NCI-H748 treated with DMSO at 0.1 percent for 48 hours (cell line): ENCODE data around the gene AGO1.

ENCODE experiments used
- DNase-seq: peaks from one replicate; lab custom pipeline; 2025; lab: John Stamatoyannopoulos, UW

AGO1 gene

GRCh38 chr1:35882945-35883634, at the start of gene AGO1:
TSS of gene AGO1 (plus strand) at chr1:35883209. CDS start at chr1:35883422, 213 bp downstream.
- DNase-seq: peak; percentile 43

DNA sequence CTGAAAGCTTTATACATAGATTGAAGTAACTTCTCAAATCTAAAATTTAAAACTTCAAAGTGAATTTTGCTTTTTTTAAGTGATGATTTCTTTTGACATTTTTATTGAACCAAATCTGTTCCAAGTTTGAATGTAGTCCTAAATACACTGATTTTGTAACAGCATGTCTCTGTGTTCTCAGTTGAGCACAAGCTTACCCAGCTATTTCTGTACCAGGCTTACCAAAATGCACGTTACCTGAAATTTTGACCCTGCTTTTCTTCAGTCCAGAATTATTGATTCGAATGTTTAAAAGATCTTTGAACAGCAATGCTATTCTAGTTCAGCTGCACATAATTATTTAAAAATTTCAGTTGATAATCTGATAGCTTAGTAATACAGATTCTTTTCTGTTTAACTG, 49.6 kb upstream of the AGO1 start:
- DNase-seq: no peak

DNA sequence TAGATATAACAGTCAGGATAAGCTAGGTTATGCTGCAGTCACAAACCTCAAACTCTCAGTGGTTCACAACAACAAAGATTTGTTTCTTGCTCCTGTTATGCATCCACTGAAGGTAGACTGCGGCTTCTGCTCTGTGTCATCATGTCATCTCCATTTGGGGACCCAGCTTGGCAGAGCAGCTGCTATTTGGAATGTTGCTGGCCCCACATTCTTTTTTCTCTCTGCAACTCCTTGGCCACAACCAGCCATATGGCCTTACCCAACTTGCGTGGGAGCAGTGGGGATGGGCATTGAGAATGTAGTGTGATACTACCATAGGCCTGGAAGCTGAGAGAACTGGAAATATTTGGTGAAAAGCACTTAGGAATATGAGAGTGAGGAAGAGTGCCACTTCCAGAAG, 48.8 kb upstream of the AGO1 start:
- DNase-seq: no peak

DNA sequence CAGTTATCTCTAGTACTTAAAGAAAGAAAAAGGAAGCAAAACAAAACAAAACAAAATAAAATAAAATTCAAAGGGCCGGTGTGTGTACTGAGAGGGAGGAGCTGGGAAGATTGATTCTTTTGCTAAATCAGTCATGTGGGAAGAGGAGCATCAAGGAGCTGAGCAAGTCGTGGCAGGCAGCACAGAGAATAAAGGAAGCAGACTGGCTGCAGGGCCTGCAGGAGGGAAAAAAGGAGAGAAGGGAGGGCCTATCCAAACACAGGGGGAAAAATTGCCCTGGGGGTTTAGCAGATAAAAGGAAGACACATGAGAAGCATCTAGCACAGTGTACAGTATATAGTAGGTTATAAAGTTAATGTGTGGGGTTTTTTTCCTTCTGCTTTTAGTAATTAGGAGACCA, 47.6 kb upstream of the AGO1 start:
- no peak for DNase-seq

DNA sequence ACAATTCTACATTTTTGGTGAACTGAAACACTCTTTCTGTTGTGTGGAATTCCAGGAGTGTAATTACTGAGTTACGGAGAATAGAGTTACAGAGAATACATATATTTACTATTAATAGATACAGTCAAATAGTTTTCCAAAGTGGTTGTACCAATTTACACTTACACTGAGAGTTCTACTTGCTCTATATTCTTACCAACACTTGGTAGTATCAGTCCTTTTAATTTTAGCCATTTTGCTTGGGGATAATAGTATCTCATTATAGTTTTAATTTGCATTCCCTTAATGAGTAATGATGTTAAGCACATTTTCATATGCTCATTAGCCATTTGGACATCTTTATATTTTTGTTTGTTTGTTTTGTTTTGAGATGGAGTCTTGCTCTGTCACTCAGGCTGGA, 46.3 kb upstream of the AGO1 start:
- no peak for DNase-seq

- no peak for DNase-seq
Measured at GRCh38 chr1:35838693-35839245, 44.2 kb upstream of the AGO1 start.

GRCh38 chr1:35844826-35845225, 38.2 kb upstream of the AGO1 start:
- no peak for DNase-seq

GRCh38 chr1:35845766-35846165, 37.2 kb upstream of the AGO1 start:
- DNase-seq: no peak

DNA sequence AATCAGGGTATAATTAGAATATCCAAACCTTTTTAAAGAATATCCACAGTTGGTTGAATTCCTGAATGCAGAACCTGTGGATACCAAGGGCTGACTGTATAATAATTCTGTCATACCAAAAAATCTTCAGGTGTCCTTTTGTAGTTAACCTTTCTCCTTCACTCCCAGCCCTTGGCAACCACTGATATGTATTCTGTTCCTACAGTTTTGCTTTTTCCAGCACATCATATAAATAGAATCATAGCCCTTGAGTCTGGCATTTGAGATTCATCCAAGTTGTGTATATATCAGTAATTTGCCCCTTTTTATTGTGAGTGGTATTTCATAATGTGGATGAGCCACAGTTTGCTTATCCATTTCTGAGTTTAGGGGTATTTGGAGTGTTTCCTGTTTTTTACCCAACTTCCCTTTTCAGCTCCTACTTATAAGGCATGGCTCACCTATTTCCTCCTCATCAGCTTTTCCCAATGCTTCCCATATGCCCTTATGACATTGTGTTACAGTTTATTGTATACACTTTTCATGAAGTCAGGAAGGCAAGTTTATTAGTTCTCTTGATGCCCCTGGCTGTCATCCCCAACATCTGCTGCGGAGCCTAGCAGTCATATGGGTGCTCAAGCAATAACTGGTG, 35.0 kb upstream of the AGO1 start:
- no peak for DNase-seq

GRCh38 chr1:35850051-35850450, 33.0 kb upstream of the AGO1 start:
- DNase-seq: no peak

DNA sequence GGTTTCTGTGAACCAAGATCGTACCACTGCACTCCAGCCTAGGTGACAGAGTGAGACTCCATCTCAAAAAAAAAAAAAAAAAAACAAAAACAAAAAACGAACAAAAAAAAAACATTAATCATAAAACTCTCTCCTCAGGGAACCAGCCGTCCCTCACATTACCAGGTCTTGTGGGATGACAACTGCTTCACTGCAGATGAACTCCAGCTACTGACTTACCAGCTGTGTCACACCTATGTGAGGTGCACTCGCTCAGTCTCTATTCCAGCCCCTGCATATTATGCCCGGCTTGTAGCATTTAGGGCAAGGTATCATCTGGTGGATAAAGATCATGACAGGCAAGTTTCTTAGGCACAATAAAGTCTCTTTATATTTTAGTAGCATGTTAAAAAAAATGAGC, 32.3 kb upstream of the AGO1 start:
- DNase-seq: no peak

- DNase-seq: no peak
Measured at GRCh38 chr1:35851132-35851869, 31.7 kb upstream of the AGO1 start.

- no peak for DNase-seq
Measured at GRCh38 chr1:35852241-35852640, 30.8 kb upstream of the AGO1 start.

DNA sequence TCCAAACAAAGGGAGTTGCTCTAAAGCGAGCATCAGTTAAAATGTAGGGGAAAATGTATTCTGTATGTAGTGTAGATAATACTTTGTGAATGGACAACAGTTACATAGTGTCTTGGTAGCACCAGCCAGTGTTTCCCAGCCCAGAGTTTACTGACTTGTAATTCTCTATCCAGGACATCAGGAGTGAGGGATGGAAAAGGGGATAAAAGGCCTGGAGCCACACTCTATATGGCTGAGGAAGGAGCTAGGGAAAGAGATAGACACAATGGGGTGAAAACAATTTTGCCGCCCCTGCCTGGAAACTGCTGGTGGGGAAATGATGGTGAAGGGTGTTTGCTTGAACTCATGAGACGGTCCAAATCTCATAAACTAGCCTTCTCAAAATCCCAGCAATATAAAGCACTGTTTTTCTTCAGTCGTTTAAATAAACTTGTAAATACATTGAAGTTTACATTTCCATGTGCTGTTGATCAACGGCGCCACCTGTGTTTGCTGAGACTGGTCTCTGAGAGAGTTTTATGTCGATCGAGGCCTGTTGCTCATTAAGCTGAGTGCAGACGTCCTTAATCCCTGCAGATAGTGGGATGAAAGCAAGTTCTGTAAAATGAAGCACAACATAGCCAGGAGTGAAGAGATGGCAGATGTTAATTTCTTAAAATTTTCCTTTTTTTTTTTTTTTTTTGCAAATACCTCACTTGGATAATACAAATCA, 27.9 kb upstream of the AGO1 start:
- no peak for DNase-seq

DNA sequence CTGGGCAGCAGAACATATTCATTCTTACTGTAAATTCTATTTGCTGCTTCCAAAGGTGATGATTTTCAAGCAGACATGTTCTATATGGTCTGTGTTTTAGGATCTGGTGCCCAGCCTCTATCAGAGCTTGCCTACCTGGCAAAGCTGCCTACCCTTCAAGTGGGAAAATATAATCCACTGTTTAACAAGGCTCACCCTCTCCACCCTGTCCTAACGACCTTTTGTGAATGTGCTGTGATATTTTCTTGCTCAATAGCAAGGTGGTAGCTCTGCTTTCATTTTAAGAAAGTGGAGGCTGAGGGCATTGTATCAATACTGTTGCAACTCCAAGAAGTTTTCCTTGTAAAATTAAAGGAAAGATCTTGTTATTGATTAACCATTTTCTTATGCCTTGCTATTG, 26.0 kb upstream of the AGO1 start:
- DNase-seq: no peak

GRCh38 chr1:35857830-35858229, 25.2 kb upstream of the AGO1 start:
- DNase-seq: no peak

DNA sequence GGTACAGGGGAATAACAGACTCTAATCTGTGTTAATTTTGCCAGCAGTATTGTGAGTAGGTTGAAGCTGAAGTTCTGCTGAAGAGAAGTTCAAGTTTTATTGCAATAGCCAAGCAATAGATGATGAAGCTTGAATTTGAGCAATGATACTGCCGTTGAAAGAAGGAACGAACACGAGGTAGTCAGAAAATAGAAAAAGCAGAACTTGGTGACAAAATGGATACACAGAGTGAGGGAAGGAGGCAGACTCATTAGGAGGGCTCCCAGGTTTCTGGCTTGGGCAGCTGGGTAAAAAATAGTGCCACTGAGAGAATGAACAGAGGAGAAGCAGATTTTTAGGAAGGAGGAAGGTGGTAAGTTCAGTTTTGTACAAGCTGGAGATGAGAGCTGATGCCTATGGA, 22.3 kb upstream of the AGO1 start:
- no peak for DNase-seq

- DNase-seq: no peak
Measured at GRCh38 chr1:35863136-35863535, 19.9 kb upstream of the AGO1 start.

DNA sequence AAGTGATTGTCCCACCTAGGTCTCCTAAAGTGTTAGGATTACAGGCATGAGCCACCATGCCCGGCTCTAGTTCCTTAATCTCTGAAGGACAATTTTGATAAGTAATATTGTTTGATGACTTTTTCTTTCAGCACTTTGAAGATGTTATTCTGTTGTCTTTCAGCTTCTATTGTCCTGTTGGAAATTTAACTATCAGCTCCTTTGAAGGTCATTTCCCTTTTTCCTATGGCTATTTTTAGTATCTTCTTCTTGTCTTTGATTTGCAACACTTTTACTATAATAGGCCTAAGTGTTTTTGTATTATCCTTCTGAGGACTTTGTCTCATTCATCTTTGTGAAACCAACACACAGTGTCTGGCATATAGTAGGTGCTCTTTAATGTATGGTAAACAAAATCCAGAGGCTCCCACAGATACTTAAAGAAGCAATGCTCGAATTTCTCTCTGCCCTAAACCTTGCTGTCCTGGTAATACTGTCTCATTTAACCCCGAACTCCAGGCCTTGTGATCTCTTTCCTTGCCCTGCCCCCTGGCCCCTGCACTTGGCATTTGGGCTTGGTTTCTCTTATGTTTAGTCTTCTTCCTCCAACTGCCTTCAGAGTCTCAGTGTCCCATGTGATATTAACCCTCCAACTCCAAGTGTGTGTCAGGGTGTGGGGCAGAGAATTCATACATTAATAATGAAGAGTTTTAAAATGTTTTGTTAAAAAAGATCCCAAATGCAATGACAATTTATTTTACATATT, 19.0 kb upstream of the AGO1 start:
- no peak for DNase-seq

DNA sequence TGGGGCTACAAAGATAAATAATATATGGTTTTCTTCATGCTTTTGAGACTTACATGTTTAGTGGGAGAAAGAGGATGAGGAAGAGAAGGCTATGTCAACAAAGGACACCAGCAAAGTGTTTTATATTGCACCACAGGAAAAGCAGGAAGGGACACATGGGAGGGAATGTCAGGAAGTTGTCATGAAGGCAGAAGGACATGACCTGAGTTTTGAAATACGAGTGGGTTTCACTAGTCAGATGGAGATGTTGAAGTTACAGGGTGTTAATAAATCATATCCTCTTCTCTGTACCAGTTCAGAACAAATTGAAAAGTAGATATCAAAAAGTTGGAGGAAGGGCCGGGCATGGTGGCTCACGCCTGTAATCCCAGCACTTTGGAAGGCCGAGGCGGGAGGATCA, 18.2 kb upstream of the AGO1 start:
- no peak for DNase-seq

DNA sequence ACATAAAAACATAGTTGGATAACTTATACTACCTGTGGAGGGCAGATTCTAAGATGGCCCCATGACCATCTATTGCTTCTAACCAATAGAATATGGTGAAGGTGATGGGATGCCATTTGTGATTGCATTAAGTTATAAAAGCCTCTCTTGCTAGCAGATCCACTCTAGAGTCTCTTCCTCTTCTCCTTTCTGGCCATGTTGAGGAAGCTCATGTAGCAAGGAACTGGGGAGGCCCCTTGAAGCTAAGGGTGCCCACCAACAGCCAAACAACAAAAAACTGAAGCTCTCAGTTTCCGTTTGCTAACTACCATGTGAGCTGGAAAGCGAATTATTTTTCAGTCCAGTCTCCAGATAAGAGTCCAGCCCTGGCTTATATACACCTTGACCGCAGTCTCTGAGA, 16.0 kb upstream of the AGO1 start:
- DNase-seq: no peak
